GM21447 (cell line): ENCODE data around the gene WDFY4.

ENCODE experiments used
- ATAC-seq: cut with Tn5 transposase; IDR thresholded peaks from one replicate; pipeline ENCODE4 v1.9.1; 2021; ENCODE audit not compliant: unreplicated experiment

Gene WDFY4

DNA sequence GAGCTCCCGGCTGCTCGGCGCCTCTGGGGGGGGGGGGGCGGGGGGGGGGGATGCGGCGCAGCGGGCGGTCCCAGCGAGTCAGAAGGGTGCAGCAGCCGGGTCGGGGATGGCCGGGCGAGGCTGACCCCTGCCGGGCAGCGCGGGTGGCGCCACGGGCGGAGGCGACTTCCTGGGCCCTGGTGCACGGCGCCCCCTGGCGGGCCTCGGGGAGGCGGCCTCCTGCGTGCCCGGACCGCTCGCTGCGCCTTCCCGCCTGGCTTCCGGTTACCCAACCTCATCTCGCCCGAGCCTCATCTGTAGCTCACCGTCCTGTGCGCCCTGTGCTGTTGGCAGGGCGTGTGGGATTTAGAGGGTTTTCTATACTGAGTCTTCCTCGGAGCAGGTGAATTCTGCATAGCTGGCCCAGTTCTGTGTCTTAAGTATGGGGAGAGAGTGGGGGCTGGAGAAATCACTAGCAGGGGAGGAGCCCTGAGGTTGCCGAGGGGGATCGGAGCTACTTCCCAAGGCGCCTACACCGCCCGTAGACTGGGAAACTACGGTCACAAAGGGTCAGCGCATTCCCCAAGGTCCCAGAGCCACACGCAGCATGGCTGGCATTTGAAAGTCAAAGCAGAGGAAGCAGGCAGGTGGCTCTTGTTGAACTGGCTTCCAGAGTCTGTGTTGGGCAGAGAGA lies 28.3 kb upstream of the WDFY4 start:
- peak; percentile 76 for ATAC-seq

DNA sequence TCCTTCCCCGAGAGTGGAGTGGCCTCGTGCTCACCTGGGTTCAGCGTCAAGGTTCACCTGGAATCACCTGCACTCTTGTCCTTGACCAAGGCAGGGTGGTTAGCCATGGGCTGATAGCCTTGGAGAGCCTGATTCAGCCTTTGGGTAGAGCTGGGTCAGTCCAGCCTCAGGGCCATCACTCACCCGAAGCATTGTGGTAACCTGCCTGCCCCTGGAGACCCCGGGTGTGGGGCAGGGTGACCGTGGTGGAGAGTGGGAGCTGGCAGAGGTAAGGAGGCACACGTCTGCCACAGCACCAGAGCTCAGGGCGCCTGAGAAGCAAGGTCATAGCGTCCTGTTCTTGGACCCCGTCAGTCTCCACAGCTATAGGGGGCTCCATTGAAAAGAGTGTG lies 27.8 kb upstream of the WDFY4 start:
- no peak for ATAC-seq

DNA sequence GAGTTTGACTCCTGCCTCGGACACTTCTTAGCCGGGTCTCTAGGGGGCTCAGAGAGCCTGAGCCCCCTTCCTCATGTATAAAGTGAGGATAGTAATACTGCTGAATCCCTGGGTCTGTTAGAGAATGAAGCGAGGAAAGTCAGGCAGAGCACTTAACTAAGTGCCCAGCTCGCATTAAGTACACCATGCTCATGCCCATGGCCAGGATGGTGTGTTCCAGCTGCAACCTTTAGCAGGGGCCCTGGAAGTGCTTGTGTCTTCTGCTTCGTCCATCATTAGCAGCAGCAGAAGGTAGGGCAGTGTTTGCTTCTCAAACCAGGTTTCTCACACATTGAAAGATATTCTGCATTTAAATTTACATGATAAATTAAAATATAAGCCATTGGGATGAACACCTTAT lies 27.3 kb upstream of the WDFY4 start:
- ATAC-seq, result no peak

DNA sequence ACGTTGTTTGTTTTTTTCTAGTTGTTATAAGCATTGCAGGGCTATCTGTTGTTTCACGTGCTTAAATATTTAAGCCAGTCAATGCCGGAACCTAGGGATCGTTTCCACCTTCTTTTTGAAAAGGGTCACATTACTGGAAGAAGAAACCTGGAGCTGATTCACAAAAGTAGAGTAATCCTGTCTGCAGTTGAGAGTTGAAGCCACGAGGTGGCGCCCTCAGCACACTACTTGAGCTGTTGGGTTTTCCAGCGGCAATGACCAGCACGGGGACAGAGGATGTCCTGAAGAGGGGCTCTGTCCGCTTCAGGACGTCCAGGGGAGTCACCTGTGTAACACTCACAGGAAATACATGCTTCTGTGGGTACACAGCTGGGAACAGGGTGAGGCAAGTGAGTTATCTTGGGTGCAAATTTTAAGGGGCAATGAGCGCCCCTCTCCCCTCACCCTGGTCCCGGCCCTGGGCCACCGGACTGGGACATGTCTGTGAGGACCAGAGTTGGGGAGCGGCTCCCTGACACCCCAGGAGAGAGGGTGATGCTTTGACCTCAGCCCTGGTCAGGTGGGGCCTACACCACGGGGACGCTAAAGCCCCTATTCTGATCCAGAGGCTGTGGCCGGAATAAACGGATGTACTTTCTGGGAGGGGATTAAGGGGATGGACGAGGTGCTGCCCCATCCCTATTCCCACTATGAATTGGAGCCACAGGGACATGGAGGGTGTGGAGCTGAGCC lies 26.3 kb upstream of the WDFY4 start:
- ATAC-seq, result no peak

DNA sequence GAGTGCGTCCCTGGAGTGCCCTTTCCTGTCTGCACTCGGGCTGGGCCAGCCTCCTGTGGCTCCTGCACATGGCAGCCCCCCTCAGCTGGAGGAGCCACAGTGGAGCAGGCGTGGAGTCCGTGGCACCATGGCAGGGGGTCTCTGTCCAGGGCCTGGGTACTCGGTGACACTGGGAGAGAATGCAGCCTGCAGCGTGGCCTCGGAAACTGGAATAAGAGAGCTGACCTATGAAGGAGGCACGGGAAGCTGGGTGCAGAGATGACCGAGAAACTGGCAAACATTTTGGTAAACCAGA lies 25.8 kb upstream of the WDFY4 start:
- ATAC-seq, result no peak

DNA sequence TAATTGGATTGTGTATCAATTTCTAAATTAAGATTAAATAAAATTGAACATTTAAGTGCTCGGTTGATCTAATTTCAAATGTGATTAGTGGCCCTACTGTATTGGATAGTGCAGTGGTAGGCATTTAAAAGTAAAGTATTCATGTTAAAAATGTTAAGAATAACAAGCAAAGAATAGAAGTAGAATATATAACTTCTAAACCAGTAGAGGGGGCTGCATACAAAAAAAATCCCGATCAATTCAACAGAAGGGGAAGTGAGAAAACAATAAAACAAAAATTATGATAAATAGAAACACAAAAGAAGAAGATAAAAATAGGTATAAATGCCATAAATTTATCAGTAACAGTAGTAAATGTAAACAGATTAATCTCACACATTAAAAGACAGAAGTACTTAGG lies 24.9 kb upstream of the WDFY4 start:
- ATAC-seq, result no peak

DNA sequence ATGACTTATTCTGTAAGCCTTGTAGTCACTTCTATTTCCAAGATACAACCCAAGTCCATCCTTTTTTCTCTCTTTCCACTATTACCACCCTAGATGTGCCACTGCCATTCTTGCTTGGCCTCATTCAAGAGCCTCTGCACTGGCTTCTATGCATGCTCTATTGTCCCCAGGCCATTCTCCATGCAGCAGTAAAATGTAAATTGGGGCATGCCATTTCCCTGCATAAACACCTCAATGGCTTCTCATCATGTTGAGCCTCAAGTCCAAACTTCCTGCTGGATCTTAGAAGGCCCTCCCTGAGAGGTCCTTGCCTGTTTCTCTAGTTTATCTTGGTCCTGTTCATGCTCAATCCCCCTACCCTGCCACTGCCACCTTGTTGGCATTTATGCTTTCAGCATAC lies 23.2 kb upstream of the WDFY4 start:
- ATAC-seq, result no peak

DNA sequence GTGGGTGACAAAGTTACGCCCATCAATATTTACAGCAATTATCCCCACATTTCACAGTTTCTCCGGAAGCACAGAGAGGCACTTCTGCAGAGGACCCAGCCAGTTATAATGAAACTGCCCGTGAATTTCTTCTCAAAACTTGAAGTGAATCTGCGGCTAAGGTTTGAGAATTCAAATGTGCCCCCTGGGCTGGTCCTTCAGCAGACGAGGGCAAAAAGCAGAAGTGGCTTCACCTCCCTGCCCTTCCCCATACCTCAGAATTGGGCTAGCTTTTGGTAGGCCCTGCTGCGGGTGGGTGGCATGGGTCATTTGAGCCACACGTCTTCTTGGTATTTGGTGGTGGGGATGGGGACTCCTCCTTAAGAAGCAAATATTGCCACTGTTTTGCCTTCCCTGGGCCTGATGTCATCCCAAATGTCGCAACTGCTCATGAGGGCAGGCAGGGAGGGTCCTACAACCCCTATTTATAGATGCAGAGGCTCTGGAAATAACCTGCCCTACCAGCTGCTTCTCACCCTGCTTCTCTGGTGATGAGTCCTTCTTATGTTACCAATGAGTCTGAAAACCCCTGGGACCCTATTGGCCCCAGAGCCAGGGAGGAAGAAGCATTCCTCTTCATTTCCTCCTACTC lies 16.6 kb upstream of the WDFY4 start:
- peak; percentile 27 for ATAC-seq

DNA sequence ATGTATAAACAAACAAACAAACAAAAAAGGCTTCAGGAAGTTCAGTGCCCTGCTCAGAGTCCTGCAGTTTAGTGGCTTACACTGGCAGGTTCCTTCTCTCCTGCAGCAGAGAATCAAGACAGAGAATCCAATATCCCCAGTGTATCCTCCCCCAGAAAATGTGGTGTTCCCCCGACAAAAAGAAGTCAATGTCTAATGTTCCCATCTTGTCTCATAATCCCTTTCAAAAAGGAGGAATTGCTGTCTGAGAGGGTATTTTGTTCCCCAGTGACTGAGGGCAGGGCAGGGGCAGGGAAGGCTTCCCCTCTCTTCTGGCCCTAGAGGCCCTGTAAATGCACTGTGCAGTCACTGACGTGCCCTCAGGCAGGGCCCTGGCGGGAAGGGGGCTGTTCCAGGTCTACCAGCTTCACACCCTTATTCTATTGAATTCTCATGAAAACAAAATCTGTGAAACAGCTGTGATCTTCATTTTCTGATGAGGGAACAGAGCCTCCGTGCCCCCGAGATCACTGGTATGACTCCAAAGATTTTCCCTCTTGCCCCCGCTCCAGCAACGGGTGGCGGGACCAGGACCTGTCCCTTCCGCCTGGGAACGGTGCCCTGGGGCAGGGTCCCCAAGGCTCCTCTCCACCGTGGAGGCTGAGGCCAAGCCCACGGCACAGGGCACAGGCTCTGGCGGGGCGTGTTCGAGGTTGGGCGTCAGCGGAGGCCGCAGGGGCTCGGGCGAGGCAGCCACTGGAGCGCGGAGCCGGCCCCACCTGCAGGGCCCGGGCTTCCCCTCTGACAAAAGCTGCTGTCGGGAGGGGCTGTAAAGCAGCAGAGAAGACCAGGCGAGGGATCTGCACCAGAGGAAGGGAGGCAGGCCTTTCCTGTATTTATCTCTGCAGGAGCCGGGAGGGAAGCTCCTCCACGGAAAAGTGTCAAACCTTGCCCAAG lies 13.4 kb upstream of the WDFY4 start:
- peak; percentile 51 for ATAC-seq

DNA sequence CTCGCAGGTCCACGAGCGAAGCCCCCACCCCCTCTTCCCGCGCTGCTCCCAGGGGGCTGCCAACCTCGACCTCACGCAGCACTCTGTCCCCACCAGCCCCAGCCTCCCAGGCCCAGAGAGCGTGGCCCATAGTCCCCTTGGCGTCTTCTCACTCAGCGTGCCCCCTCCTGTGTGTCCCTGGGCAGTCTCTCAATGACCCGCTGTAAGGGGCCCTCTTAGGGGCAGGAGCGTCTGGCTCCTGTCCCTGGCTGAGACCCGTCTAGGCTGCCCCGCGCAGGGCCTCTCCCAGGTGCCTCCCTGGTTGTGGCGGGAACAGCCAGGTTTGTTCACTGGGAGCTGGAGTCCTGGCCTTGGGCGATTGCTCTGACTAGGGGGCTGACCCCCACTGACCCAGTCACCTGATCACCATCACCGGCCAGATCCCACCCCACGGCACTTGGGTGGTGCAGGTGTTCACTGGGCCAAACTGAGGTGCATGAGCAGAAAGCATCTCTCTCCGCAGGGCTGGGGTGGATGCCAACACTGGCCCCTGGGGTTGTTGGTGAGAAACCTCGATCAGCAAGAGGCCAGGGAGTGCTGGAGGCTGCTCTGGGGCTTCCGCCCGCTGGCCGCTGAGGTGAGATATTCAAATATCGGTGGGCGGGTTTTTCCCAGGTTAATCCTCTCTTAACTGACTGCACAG lies 12.6 kb upstream of the WDFY4 start:
- ATAC-seq, result peak; percentile 48

DNA sequence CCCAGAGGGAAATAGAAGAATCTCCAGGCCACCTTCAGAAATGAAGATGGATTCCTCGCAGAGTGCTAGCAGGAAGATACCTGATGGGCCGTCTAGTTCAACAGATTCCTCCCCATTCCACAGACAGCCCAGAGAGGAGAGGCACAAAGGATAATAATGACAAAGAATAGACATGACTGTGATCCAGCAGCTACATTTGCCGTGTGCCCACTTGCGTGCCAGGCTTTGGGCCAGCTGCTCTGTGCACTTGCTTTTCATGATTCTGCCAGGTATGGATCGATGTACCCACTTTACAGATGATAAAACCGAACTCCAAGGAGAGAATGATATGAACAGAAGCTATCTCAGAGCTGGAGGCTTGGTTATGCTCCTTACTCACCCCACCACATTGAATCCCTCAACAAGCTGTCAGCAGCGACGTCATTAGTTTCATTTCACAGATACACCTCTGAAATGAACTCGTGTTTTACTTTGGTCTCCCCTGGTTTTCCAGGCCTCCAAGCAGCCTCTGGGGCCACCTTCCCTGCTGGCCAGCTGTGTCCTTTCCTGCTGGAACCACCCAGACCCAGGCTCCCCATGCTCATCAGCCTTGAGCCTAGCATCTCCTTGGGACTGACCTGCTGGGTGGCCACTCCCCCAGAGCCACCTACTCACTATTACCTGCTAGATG lies 11.9 kb upstream of the WDFY4 start:
- peak; percentile 24 for ATAC-seq

DNA sequence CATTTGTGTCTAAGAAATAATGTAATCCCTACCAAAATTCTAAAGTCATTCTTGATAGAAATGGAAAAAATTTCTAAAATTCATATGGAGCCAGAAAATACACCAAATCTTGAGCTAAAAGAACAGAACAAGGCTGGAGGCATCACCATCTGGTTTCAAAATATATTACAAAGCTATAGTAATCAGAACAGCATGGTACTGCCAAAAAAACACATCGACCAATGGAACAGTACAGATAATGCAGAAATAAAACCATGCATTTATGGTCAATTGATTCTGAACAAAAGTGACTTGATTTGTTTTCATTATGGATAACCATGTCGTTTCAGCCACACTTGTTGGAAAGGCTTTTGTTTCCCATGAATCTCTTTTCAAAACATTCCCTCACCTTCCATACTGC lies 7.0 kb upstream of the WDFY4 start:
- ATAC-seq, result no peak

DNA sequence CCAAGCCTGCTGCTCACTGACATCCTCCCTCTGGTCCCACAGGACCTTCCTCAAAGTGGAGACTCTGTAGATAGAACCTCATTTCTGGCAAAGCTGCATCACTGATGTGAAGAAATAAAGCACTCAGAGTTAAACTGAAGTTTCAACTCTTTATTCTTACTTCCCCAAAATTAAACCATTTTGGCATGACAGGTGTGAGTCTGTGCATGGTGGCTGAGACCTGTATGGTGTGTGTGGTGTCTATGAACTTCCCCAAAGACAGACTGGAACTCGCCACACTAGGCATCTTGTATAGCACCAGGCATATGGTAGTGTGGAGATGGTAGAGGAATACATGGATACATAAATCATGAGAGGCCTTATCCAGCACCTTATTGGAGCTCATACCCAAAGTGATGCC lies 6.6 kb upstream of the WDFY4 start:
- no peak for ATAC-seq

DNA sequence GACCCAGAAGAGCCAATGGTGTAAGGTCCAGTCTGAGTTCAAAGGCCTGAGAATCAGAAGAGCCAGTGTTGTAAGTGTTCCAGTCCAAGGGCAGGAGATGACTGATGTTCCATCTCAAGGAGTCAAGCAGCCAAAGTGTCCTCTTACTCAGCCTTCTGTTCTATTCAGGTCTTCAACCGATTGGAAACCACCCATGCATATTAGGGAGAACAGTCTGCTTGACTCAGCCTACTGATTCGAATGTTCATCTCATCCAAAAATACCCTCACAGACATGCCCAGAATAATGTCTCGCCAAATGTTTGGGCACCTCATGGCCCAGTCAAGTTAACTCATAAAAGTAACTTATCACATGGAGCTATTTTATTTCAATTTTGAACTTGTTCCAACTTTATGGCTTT lies 2.9 kb upstream of the WDFY4 start:
- ATAC-seq, result no peak

DNA sequence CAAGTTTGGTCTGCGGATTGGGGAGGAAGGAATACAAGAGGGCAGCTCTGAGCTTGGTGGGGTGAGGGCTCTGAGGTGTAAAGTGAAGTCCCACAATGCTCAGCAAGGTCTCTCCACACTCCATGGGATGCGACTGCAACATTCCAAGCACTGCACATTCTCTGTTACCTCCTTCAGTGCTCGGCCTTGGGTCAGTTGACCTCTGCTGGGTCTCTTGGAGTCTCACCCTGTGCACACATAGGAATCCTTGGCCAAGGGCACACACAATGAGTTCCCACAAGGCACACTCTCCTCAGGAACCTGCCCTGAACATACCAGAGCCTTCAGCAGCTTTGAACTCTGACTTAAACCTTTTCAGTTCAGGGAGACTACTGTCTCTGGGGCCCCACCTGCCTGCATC lies 2.4 kb upstream of the WDFY4 start:
- no peak for ATAC-seq

DNA sequence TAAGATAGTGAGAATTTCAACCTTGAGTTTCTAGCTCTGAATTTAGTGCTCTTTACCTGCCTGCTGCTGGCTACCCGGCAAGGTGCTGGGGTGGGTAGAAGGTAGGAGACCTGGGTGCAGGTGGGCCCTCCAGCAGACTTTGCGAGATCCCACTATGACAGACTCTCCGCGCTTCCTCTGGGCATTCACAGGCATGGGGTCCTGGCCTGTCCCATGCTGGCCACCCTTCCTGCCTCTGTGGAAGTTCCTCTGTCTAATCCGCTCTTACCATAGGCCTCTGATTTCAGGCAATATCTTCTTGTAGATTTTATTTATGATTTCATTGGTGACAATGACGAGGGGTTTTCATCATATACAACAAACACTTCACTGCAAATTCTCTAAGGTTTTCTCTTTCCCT lies 1.2 kb upstream of the WDFY4 start:
- no peak for ATAC-seq

DNA sequence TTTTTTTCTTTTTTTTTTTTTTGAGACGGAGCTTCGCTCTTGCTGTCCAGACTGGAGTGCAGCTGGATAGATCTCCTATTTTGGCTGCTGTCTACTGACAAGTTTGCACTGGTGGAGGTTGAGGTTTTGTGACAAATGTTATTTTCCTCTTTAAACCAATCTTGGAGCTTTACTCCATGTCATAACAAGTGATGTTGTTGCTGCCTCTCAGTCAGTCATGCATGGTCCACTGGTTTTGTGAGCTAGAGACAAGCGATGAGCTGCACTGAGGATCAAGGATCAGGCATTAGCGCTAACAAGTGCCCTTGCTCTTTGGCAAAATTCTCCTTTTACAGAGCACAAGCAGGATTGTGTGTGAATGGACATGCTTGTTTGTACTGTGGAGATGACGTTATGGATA lies 805 bp upstream of the WDFY4 start:
- ATAC-seq, result no peak

DNA sequence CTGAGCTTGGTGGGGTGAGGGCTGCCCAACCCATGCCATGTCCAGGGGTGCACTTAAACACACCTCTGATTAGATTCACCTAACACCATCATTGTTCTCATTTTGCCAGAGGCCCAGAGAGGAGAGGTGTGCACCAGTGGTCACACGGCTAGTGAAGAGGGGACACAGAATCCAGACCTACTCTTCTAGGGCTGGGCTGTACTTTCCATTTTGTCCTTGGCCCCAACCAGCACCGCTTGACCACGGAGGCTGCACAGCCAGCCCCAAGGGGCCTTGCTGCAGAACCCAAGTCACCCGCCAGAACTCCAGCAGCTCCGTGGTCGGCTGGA lies 246 bp upstream of the WDFY4 start:
- ATAC-seq, result no peak

DNA sequence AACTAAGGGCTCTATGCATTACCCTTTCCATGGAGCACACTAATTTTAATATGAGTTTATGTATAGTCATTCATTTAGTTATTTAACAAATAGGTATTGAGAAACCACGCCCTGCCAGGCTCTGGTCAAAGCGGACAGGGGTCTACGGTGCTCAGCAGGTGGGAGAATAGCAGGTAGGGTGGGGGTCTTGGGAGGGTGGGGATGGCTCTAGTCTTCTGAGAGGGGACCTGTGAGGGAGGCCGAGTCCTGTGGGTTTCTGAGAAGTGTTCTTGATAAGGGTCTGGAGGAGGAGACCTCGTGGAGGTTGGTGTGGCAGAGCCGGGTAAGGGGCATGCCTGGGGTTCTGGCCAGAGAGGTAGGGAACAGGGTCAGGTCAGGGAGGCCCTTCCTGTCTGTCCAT lies 1.1 kb downstream of the WDFY4 start:
- no peak for ATAC-seq

DNA sequence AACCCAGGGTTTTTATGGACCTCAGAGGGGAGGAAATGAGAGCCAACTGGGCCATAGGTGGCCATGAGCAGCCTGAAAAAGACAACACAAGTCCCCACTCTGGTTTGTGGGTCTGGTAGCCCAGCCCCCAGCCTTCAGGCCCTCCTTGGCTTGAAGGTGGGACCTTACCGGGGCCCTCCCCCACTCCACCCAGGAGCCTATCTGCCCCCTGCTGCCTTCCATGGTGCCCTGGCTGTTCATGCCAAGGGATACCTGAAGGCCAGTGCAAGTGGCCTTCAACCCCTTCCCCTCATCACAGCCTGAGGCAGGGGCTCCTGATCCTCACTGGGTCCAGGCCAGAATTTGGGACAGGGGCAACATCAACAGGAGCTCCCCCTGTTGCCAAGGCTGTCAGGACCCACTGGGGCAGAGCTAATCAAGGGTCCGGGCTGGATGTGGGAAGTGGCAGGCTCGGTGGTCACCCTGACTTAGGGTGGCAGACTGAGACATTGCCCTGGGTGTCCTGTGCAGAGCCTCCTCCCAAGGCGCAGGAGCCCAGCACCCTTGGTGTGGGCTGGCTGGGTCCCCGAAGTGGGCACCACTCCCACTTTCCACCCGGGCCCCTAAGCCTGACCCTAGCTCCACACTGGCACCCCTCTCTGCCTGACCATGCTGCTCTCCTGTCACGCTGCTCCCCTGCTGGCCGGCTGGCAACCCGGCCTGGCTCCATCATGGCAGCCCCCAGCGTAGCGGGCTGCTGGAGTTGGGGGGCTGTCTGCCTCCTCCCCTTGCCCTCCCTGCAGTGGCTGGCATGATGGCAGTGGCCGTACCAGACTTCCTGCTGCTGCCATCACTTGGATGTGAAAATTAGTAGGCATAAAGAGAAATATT lies 6.4 kb downstream of the WDFY4 start:
- no peak for ATAC-seq
